Testis (tissue), 2 donors: ENCODE data around the gene SLCO3A1.

Experiments
- POLR2A ChIP-seq: fragments of 450-650 bp; IDR thresholded peaks from one replicate; pipeline ENCODE4 v1.6.1; 2017; ENCODE audit warnings: antibody characterized with exemption, mild to moderate bottlenecking, moderate library complexity
- TF ChIP-seq, protein P1 (sequence below), 3 experiments: fragments of 450-650 bp in 2 of 3; fragments of 200-600 bp in 1 of 3; sonication (generic) in 1 of 3; IDR thresholded peaks; one replicate each; pipeline ENCODE4 v1.5.1; 2016 to 2019; ENCODE audit warnings: antibody characterized with exemption in 3 of 3, mild to moderate bottlenecking in 2 of 3, moderate library complexity in 1 of 3

DNA sequence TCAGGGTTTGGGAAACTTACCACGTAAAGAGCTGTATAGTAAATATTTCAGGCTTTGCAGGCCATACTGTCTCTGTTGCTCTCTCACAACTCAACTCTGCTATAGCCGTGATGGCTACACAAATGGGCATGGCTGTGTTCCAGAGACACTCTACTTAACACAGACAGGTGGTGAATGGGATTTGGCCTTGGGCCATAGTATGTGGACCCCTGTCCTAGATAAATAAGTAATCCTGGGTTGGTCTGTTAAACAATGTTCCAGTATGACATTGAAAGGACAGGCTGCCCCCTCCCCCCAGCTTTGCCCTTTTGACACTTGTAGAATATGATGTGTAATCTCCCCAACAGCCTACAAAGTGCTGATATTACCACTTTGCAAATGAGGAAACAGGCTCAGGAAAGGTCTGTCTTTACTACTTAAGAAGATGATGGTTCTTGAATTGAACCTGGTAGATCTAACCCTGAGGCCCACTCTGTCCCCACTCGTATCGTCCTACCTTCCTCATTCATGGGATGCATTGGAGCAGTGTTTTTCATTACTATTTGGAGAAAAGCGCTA lies 38.4 kb downstream of the SLCO3A1 start:
- TF ChIP-seq, protein P1, sequence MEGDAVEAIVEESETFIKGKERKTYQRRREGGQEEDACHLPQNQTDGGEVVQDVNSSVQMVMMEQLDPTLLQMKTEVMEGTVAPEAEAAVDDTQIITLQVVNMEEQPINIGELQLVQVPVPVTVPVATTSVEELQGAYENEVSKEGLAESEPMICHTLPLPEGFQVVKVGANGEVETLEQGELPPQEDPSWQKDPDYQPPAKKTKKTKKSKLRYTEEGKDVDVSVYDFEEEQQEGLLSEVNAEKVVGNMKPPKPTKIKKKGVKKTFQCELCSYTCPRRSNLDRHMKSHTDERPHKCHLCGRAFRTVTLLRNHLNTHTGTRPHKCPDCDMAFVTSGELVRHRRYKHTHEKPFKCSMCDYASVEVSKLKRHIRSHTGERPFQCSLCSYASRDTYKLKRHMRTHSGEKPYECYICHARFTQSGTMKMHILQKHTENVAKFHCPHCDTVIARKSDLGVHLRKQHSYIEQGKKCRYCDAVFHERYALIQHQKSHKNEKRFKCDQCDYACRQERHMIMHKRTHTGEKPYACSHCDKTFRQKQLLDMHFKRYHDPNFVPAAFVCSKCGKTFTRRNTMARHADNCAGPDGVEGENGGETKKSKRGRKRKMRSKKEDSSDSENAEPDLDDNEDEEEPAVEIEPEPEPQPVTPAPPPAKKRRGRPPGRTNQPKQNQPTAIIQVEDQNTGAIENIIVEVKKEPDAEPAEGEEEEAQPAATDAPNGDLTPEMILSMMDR (IDR thresholded peaks at IDR 0.05): no peak
- TF ChIP-seq POLR2A: no peak
